MM.1S (cell line): ENCODE measurements around the gene CAMLG.
"Not testable (repeated sequence)": the region's sequence is repeated elsewhere in the genome, so short reads cannot be mapped to it uniquely, and the experiment has no call there.

Source experiments
- DNase-seq: peaks from one replicate; pipeline ENCODE4 v3.0.0-alpha.2; 2015
- H2AFZ ChIP-seq: fragments of 300-600 bp; sonication (generic); 2 replicates; pipeline ENCODE4 v1.6.0; 2016; ENCODE audit warnings: antibody characterized with exemption, low read length
- H3F3A ChIP-seq: fragments of 300-600 bp; sonication (generic); 2 replicates; pipeline ENCODE4 v1.6.1; 2016; ENCODE audit warnings: mild to moderate bottlenecking, antibody characterized with exemption, low read length, moderate library complexity, mixed read lengths; ENCODE audit not compliant: insufficient read depth
- H3K27ac ChIP-seq: fragments of 300-600 bp; sonication (generic); 2 replicates; pipeline ENCODE4 v1.5.1; 2016; ENCODE audit warnings: mild to moderate bottlenecking, low read length
- H3K27me3 ChIP-seq: fragments of 300-600 bp; sonication (generic); replicated peaks from 2 replicates; pipeline ENCODE4 v1.6.0; 2016; ENCODE audit warnings: low read length; ENCODE audit not compliant: insufficient read depth
- H3K36me3 ChIP-seq: fragments of 300-600 bp; sonication (generic); replicated peaks from 2 replicates; pipeline ENCODE4 v1.6.1; 2016; ENCODE audit warnings: mild to moderate bottlenecking, low read length, mixed read lengths; ENCODE audit not compliant: insufficient read depth
- H3K4me1 ChIP-seq: fragments of 300-600 bp; sonication (generic); 2 replicates; pipeline ENCODE4 v1.6.1; 2016; ENCODE audit warnings: low read length, mixed read lengths
- H3K4me2 ChIP-seq: fragments of 300-600 bp; sonication (generic); 2 replicates; pipeline ENCODE4 v1.6.0; 2016; ENCODE audit warnings: low read depth, low read length
- H3K4me3 ChIP-seq: fragments of 300-600 bp; sonication (generic); 2 replicates; pipeline ENCODE4 v1.5.1; 2016; ENCODE audit warnings: low read length, mixed read lengths
- H3K79me2 ChIP-seq: fragments of 300-600 bp; sonication (generic); 2 replicates; pipeline ENCODE4 v1.6.1; 2016; ENCODE audit warnings: mixed run types, low read length, mixed read lengths
- H3K9ac ChIP-seq: fragments of 300-600 bp; sonication (generic); 2 replicates; pipeline ENCODE4 v1.6.1; 2016; ENCODE audit warnings: low read length, mixed read lengths
- H3K9me2 ChIP-seq: fragments of 300-600 bp; sonication (generic); replicated peaks from 2 replicates; pipeline ENCODE4 v1.6.1; 2016; ENCODE audit warnings: mild to moderate bottlenecking, low read length, mixed read lengths; ENCODE audit not compliant: insufficient read depth
- H3K9me3 ChIP-seq: fragments of 300-600 bp; sonication (generic); replicated peaks from 2 replicates; pipeline ENCODE4 v1.6.1; 2016; ENCODE audit warnings: mild to moderate bottlenecking, low read length, mixed read lengths; ENCODE audit not compliant: insufficient read depth
- H4K20me1 ChIP-seq: fragments of 300-600 bp; sonication (generic); 2 replicates; pipeline ENCODE4 v1.6.1; 2016; ENCODE audit warnings: mild to moderate bottlenecking, low read length, moderate library complexity, mixed read lengths; ENCODE audit not compliant: insufficient read depth
- CTCF ChIP-seq: fragments of 300-600 bp; sonication (generic); IDR thresholded peaks from 2 replicates; pipeline ENCODE4 v1.5.1; 2016; ENCODE audit warnings: antibody characterized with exemption, low read length, mixed read lengths
- EZH2 ChIP-seq: fragments of 300-600 bp; sonication (generic); optimal IDR thresholded peaks from 2 replicates; pipeline ENCODE3; 2017; ENCODE audit warnings: low read depth, mild to moderate bottlenecking, antibody characterized with exemption, low read length, mixed read lengths
- EZH2phosphoT487 ChIP-seq: fragments of 300-600 bp; sonication (generic); IDR thresholded peaks from 2 replicates; pipeline ENCODE4 v1.6.1; 2018; ENCODE audit warnings: antibody characterized with exemption, low read length

CAMLG gene

GRCh38 chr5:134714120-134714519 is 24.2 kb upstream of the CAMLG start:
- DNase-seq = no peak

GRCh38 chr5:134714541-134714940 is 23.8 kb upstream of the CAMLG start:
- no peaks in the 10 kb centered on the region for H3F3A ChIP-seq
- no peaks in the 10 kb centered on the region for H3K9me3 ChIP-seq
- no peak overlapping the region for H2AFZ ChIP-seq
- no peak for DNase-seq
- H3K27ac ChIP-seq = no peak overlapping the region
- no peaks in the 10 kb centered on the region for H3K4me1 ChIP-seq
- no peaks in the 10 kb centered on the region for H3K79me2 ChIP-seq
- TF ChIP-seq CTCF (no peak), EZH2phosphoT487 (no peak), EZH2 (no peak)
- no peak overlapping the region for H3K9ac ChIP-seq
- H4K20me1 ChIP-seq = no peaks in the 10 kb centered on the region
- H3K36me3 ChIP-seq = peaks cover 18% of the 10 kb centered on the region; the same call in 1 of the 2 replicates
- no peaks in the 10 kb centered on the region for H3K9me2 ChIP-seq
- H3K4me2 ChIP-seq = no peak overlapping the region
- no peaks in the 10 kb centered on the region for H3K27me3 ChIP-seq
- H3K4me3 ChIP-seq = no peak overlapping the region

More at GRCh38 chr5:134714120-134714519, 24.2 kb upstream of the CAMLG start:
- Histone ChIP-seq H2AFZ (no peak overlapping the region), H3K27me3 (no peaks in the 10 kb centered on the region), H3K36me3 (peaks cover 16% of the 10 kb centered on the region; the same call in 1 of the 2 replicates), H3K9me2 (no peaks in the 10 kb centered on the region), H3F3A (no peaks in the 10 kb centered on the region), H3K4me2 (no peak overlapping the region), H3K27ac (no peak overlapping the region), H3K4me3 (no peak overlapping the region), H3K9ac (no peak overlapping the region), H3K4me1 (no peaks in the 10 kb centered on the region), H3K79me2 (no peaks in the 10 kb centered on the region), H4K20me1 (no peaks in the 10 kb centered on the region), H3K9me3 (no peaks in the 10 kb centered on the region)
- TF ChIP-seq EZH2phosphoT487 (no peak), EZH2 (no peak), CTCF (no peak)

- H4K20me1 ChIP-seq, H3F3A ChIP-seq, H3K79me2 ChIP-seq, H3K9me2 ChIP-seq, H3K4me3 ChIP-seq, H3K9me3 ChIP-seq, H2AFZ ChIP-seq, H3K27me3 ChIP-seq, H3K4me1 ChIP-seq, H3K27ac ChIP-seq, H3K4me2 ChIP-seq, DNase-seq, H3K9ac ChIP-seq: not testable (repeated sequence)
- H3K36me3 ChIP-seq = peaks cover 15% of the 10 kb centered on the region; the same call in 1 of the 2 replicates
These were observed 22.9 kb upstream of the CAMLG start for GRCh38 chr5:134715466-134715865.

- Histone ChIP-seq H3K9me3 (no peaks in the 10 kb centered on the region), H3K9ac (no peak overlapping the region), H3F3A (0 out of 2 replicates have a peak, but pooled peaks cover 3% of the 10 kb centered on the region), H2AFZ (no peak overlapping the region), H3K4me3 (no peak overlapping the region), H3K4me1 (no peaks in the 10 kb centered on the region), H3K27ac (no peak overlapping the region), H3K79me2 (no peaks in the 10 kb centered on the region), H3K9me2 (no peaks in the 10 kb centered on the region), H3K36me3 (no peaks in the 10 kb centered on the region; the same call in 1 of the 2 replicates), H4K20me1 (no peaks in the 10 kb centered on the region), H3K27me3 (no peaks in the 10 kb centered on the region), H3K4me2 (no peak overlapping the region)
- no peak for TF ChIP-seq EZH2
- TF ChIP-seq CTCF = no peak
- no peak for TF ChIP-seq EZH2phosphoT487
- no peak for DNase-seq
These were observed 13.5 kb upstream of the CAMLG start for GRCh38 chr5:134724872-134725271.
